Measurements from ENCODE around the gene PARD6G.

Gene PARD6G

GRCh38 chr18:80137976-80138375, 109.3 kb downstream of the PARD6G start:
- no peak for DNase-seq

- DNase-seq: no peak
Observed at GRCh38 chr18:80137137-80137536, 110.2 kb downstream of the PARD6G start.

DNA sequence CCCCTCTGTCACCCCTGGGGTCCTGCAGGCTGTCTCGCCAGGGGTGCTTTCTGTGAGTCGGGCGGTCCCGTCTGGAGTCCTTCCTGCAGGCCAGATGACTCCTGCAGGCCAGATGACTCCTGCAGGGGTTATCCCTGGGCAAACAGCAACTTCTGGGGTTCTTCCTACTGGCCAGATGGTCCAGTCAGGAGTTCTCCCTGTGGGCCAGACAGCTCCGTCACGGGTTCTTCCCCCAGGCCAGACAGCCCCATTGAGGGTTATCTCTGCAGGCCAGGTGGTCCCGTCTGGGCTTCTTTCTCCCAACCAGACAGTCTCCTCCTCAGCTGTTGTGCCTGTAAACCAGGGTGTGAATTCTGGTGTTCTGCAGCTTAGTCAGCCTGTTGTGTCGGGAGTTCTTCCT, 110.6 kb downstream of the PARD6G start:
- no peak for DNase-seq

DNA sequence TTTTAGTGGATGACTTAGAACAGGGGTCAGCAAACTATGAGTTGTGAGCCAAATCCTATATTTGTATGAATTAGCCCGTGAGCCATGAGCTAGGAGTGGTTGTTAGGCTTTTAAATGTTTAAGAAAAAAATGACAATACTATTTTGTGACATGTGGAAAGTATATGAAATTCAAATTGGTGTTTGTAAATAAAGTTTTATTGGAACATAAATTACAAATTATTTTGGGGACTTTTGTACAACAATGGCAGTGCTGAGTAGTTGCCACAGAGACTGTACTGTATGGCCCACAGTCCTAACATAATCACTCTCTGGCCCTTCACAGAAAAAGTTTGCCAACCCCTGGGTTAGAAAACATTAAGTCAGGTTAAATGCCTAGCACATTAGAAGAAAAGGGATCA, 112.2 kb downstream of the PARD6G start:
- DNase-seq: no peak

DNA sequence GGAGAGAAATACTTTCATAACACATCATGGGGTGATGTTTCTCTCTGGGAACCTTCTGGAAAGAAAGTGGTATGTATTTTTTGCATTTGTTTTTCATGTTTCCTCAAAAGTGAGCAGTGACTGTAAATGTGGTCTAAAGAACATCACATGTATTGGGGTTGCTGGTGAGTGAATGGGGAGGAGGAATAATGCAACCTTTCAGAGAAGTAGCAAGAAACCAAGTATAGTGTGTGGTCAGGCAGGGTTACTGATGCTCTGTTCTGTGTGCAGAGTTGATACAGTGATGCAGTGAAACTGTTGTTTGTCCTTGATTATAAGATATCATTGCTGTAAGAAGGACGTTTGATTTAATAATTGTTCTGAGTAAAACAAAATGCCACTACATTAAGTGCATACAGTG, 114.2 kb downstream of the PARD6G start:
- DNase-seq: no peak

DNA sequence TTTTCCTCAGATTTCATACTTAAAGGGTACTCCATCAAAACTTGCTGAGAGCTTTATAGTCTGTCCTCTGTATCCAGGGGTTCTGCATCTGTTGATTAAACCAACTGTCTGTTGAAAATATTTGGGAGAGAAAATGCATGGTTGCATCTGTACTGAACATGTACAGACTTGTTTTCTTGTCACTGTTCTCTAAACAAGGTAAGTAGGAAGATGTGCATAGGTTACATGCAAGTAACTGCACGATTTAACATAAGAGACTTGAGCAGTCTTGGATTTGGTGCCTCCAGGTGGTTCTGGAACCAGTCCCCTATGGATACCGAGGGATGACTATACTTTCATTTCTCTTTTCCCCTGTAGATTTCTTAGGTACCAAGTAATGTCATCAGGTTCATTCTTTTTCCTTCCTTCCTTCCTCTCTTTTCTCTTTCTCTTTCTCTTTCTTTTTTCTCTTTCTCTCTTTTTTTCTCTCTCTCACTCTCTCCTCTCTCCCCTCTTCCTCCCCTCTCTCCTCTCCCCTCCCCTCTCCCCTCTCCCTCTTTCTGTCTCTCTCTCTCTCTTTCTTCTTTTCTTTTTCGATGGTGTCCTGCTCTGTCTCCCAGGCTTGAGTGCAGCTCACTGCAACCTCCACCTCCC, 115.0 kb downstream of the PARD6G start:
- no peak for DNase-seq

- DNase-seq: no peak
Observed at GRCh38 chr18:80130555-80130954, 116.8 kb downstream of the PARD6G start.

- no peak for DNase-seq
Observed at GRCh38 chr18:80129672-80130367, 117.5 kb downstream of the PARD6G start.

GRCh38 chr18:80127635-80128034, 119.7 kb downstream of the PARD6G start:
- DNase-seq: no peak

- DNase-seq: no peak
Observed at GRCh38 chr18:80126797-80127196, 120.5 kb downstream of the PARD6G start.

DNA sequence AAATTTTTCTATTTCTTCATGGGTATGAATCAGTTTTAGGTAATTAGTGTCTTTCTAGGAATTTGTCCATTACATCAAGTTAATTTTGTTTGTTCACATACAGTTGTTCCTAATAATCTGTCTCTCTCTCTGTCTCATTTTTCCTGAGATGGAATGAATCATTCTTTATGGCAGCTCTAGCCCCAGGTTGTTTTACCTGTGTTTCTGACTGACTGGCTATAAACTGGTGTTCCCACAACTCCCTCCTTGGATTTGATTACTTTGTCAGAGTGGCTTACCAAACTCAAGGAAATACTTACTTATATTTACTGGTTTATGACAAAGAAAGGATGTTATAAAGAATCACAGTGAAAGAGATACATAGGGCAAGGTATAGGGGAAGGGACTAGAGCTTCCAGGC, 123.2 kb downstream of the PARD6G start:
- DNase-seq: no peak

DNA sequence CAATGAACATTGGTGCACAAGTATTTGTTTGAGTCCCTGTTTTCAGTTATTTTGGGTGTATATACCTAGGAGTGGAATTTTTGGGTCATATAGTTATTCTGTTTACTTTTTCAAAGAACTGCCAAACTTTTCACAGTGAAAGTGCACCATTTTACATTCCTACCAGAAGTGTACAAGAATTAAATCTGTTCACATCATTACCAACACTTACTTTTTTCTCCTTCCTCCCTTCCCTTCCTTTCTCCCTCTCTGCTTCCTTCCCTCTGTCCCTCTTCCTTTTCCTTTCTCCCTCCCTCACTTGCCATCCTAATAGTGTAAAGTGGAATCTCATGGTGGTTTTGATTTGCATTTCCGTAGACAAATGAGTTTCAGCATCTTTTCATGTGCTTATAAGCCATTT, 126.4 kb downstream of the PARD6G start:
- no peak for DNase-seq

DNA sequence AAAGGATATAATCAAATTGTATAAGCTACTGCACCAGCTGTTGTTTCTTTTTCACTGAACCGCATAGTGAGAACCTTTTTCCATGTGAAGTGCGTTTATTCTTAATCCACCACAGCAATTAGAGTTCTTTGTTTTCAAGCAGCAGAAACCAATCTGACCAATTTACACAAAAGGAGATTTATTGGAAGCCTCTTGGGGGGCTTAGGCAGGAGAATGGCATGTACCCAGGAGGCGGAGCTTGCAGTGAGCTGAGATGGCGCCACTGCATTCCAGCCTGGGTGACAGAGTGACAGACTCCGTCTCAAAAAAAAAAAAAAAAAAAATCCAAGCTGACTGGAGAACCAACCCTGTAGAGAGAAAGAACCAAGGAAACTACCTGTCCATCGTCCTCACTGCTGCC, 128.2 kb downstream of the PARD6G start:
- no peak for DNase-seq

DNA sequence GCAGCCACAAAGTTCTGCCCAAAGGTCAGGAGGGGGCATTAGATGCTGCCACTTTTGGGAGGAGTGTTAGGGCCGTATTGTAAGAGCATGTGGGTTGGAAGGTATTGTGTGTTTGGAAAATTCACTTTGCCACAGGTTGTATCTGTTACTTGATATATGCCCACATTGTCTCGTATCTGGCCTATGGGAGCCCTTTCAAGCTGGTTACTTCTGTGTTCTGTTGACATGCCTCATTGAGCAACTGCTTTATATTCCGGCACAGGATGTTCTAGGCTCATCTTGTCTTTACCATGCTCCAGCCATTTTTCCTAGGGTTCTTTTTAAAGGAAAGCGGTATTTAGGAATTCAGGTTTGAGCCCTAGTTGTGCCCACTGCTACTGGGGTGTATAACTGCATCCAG, 132.3 kb downstream of the PARD6G start:
- no peak for DNase-seq

DNA sequence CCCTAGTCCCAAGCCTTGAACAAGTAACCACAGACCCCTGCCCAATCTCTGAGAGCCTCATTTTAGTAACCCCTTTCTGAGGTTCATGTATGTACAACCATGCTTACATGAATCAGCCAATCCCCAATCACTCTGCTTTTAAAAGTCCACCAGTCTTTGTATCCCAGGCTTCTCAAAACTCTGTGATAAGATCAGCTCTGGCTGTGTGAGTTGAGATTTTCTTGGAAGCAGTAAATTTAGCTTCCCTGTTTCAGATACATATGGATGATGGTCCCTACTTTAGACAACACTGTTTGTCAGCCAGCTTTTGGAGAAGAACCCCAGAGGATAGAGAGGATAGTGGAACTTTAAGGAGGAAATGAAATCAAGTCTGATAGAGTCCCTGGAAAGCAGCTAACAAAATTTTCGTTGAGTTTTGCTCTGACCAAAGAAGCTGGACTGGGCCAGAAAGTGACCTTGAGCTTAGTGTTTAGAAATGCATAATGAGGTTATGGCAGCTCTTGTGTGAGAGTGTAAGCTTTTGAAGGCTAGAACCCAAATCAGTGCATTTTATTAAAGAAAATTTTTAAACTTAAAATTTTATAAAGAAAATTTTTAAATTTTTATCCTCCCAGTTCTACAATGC, 134.6 kb downstream of the PARD6G start:
- DNase-seq: no peak

- no peak for DNase-seq
Observed at GRCh38 chr18:80109676-80110078, 137.6 kb downstream of the PARD6G start.

DNA sequence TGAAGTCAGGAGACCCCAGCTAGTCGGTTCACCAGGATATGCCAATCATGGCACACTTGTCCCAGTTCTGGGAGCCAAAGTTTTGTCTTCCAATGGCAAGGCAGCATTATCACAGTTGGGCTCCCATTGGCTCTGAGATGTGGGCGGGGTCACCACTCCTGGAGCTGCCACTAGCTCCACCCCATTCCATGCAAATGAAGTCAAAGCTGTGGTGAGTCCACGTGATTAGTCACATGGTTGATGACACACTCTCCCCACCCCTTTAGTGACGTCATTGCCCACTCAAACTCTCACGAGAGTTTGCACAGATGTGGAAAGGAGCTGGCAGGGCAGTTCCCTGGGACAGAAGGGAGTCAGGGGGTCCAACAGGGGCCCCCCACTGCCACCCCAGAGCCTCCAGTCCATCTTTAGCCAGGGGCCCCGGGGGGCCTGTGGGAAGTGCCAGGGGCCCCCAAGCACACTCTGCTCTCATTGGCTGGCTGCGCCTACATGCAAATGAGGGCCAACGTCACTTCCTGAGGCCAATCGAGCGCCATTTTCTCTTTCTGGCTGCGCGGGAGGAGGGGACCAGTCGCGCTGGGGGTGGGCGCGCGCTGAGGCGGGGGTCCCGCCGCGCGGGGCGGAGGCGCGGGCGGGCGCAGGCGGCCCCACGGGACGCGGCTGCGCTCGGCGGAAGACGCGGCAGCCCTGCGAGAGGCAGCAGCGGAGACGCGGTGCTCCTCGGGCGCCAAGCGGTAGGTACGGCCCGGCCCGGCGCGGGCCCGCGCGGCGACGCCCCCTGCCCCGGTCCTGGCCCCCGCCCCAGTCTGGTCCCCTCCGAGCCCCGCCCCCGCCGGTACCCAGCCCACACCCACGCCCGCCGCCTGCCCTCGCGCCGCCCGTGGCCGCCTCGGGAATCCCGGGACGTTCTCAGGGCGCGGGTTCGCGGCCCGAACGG, 138.3 kb downstream of the PARD6G start, which contains the start of gene ADNP2:
Gene ADNP2, plus strand, starts transcription at position 524 of the 937 bp plus-strand sequence. CDS start 8,281 bp downstream, outside the sequence.
- DNase-seq: peak; percentile 83

- DNase-seq: no peak
Observed at GRCh38 chr18:80108121-80108536, 139.2 kb downstream of the PARD6G start.

GRCh38 chr18:80107426-80107825, 139.9 kb downstream of the PARD6G start:
- DNase-seq: no peak
